ENCODE measurements around the gene CCDC60.

Gene CCDC60

GRCh38 chr12:119544765-119545625 is 210.5 kb downstream of the CCDC60 start:
- Histone ChIP-seq H3K9me3 (ENCODE audit: control insufficient read depth, insufficient read depth, low read depth, low read length) (no peaks in the 10 kb centered on the region), H3K27ac (ENCODE audit: extremely low read depth, low read depth, low read length) (no peak overlapping the region), H3K4me3 (ENCODE audit: low read depth, low read length) (no peak overlapping the region), H3K36me3 (ENCODE audit: control insufficient read depth in 2 of 2, insufficient read depth in 1 of 2, low read length in 2 of 2) (no peaks in the 10 kb centered on the region), H3K4me1 (ENCODE audit: control insufficient read depth, insufficient read depth, low read length) (no peaks in the 10 kb centered on the region)
- ChIA-PET POLR2A (no interaction called here), CTCF (interaction anchor here (0.7 to 6.6 kb wide), 24 partner anchors 11 to 1717 kb away, joined by 3 to 61 read pairs (median 4); no protein-coding TSS in a partner anchor)
- TF ChIP-seq ZNF37A (tag by site-specific recombination; IDR thresholded peaks at IDR 0.05) (no peak), ZNF221 (tag by site-specific recombination; IDR thresholded peaks at IDR 0.05; ENCODE audit: borderline replicate concordance) (no peak), ZNF707 (tag by site-specific recombination; IDR thresholded peaks at IDR 0.05) (no peak), ZNF174 (tag by site-specific recombination; IDR thresholded peaks at IDR 0.05) (no peak), ZNF654 (tag by site-specific recombination; IDR thresholded peaks at IDR 0.05; ENCODE audit: low read depth) (peak; percentile 96), REST (tag by site-specific recombination; IDR thresholded peaks at IDR 0.05) (no peak), ZBTB20 (tag by site-specific recombination; IDR thresholded peaks at IDR 0.05) (no peak), ZNF140 (tag by site-specific recombination; IDR thresholded peaks at IDR 0.05) (no peak), CTCF (tag by site-specific recombination; IDR thresholded peaks at IDR 0.05) (peak; percentile 68), ZXDB (tag by site-specific recombination; IDR thresholded peaks at IDR 0.05) (no peak), ZNF350 (tag by site-specific recombination; IDR thresholded peaks at IDR 0.05) (no peak), SP7 (tag by site-specific recombination; IDR thresholded peaks at IDR 0.05) (no peak), ZNF747 (tag by site-specific recombination; IDR thresholded peaks at IDR 0.05) (no peak), ZNF530 (tag by site-specific recombination; IDR thresholded peaks at IDR 0.05; ENCODE audit: low read depth) (no peak), ZNF555 (tag by site-specific recombination; conservative IDR thresholded peaks at IDR 0.05) (no peak), ZNF274 (IDR thresholded peaks at IDR 0.05; ENCODE audit: low read length) (no peak), ZNF274 (tag by site-specific recombination; IDR thresholded peaks at IDR 0.05; ENCODE audit: borderline replicate concordance) (no peak), ZNF837 (tag by site-specific recombination; IDR thresholded peaks at IDR 0.05) (no peak), AEBP2 (tag by site-specific recombination; IDR thresholded peaks at IDR 0.05; ENCODE audit: borderline replicate concordance) (no peak), ZNF211 (tag by site-specific recombination; IDR thresholded peaks at IDR 0.05; ENCODE audit: low read depth) (no peak), ZNF114 (tag by site-specific recombination; IDR thresholded peaks at IDR 0.05) (no peak), YY2 (tag by site-specific recombination; IDR thresholded peaks at IDR 0.05) (no peak)
- TF ChIP-seq, protein P1, sequence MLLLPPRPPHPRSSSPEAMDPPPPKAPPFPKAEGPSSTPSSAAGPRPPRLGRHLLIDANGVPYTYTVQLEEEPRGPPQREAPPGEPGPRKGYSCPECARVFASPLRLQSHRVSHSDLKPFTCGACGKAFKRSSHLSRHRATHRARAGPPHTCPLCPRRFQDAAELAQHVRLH (tag by site-specific recombination; IDR thresholded peaks at IDR 0.05): no peak
- TF ChIP-seq, protein P2, sequence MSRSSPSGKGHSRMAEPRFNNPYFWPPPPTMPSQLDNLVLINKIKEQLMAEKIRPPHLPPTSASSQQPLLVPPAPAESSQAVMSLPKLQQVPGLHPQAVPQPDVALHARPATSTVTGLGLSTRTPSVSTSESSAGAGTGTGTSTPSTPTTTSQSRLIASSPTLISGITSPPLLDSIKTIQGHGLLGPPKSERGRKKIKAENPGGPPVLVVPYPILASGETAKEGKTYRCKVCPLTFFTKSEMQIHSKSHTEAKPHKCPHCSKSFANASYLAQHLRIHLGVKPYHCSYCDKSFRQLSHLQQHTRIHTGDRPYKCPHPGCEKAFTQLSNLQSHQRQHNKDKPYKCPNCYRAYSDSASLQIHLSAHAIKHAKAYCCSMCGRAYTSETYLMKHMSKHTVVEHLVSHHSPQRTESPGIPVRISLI (tag by site-specific recombination; IDR thresholded peaks at IDR 0.05): peak; percentile 31; the same call in 1 of the 2 replicates
- TF ChIP-seq, protein P3, sequence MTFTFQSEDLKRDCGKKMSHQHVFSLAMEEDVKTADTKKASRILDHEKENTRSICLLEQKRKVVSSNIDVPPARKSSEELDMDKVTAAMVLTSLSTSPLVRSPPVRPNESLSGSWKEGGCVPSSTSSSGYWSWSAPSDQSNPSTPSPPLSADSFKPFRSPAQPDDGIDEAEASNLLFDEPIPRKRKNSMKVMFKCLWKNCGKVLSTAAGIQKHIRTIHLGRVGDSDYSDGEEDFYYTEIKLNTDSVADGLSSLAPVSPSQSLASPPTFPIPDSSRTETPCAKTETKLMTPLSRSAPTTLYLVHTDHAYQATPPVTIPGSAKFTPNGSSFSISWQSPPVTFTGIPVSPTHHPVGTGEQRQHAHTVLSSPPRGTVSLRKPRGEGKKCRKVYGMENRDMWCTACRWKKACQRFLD (tag by site-specific recombination; IDR thresholded peaks at IDR 0.05): no peak
- TF ChIP-seq, protein P4, sequence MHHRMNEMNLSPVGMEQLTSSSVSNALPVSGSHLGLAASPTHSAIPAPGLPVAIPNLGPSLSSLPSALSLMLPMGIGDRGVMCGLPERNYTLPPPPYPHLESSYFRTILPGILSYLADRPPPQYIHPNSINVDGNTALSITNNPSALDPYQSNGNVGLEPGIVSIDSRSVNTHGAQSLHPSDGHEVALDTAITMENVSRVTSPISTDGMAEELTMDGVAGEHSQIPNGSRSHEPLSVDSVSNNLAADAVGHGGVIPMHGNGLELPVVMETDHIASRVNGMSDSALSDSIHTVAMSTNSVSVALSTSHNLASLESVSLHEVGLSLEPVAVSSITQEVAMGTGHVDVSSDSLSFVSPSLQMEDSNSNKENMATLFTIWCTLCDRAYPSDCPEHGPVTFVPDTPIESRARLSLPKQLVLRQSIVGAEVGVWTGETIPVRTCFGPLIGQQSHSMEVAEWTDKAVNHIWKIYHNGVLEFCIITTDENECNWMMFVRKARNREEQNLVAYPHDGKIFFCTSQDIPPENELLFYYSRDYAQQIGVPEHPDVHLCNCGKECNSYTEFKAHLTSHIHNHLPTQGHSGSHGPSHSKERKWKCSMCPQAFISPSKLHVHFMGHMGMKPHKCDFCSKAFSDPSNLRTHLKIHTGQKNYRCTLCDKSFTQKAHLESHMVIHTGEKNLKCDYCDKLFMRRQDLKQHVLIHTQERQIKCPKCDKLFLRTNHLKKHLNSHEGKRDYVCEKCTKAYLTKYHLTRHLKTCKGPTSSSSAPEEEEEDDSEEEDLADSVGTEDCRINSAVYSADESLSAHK (tag by site-specific recombination; IDR thresholded peaks at IDR 0.05): peak; percentile 55; the same call in 1 of the 2 replicates

Measured in HEK293 (cell line).